ENCODE measurements around the gene RIC8A. TPM values are rescaled to one million over a fixed set of nuclear protein-coding genes. Genes with fewer than 3 reads are reported as not detected.
A peak's percentile ranks its signal among the peaks of the same experiment; 100 is the strongest.
"Not testable (repeated sequence)": the region's sequence is repeated elsewhere in the genome, so short reads cannot be mapped to it uniquely, and the experiment has no call there.

The RIC8A gene
- total and polyA plus RNA-seq, 4 donors, result 12.5 to 49.6 (median 34.5) TPM

- peak within 1 kb of the TSS; percentile 65 to 87 for H3K9ac ChIP-seq (ENCODE audit: low read depth in 1 of 2, low read length in 2 of 2)
- 1% methylated on average over 62 of the region's 62 CpGs for whole genome bisulfite sequencing
- DNase-seq (ENCODE audit: low spot score), result peak; percentile 86
- H3K27ac ChIP-seq (ENCODE audit: low read depth in 1 of 2, low read length in 2 of 2), result peak within 1 kb of the TSS; percentile 88 to 98
- peaks cover 3 to 26% (median 19%) of the 10 kb centered on the region in 4 donors for H3K4me1 ChIP-seq (ENCODE audit: control insufficient read depth in 4 of 4, insufficient read depth in 4 of 4, low read length in 3 of 4)
- H3K9me3 ChIP-seq (ENCODE audit: control insufficient read depth in 4 of 4, low read length in 3 of 4), result no peaks in the 10 kb centered on the region
- peak within 1 kb of the TSS; percentile 85 to 94 (median 85) for H3K4me3 ChIP-seq (ENCODE audit: low read depth in 1 of 3, low read length in 3 of 3)
- peaks cover 0 to 15% (median 9%) of the 10 kb centered on the region in 4 donors for H3K36me3 ChIP-seq (ENCODE audit: control insufficient read depth in 4 of 4, insufficient read depth in 3 of 4, low read depth in 1 of 4, low read length in 3 of 4)
- no peaks in the 10 kb centered on the region for H3K27me3 ChIP-seq (ENCODE audit: control insufficient read depth in 4 of 4, insufficient read depth in 4 of 4, low read length in 3 of 4)
- no peak for TF ChIP-seq HNF4A (conservative IDR thresholded peaks at IDR 0.05)
- TF ChIP-seq MAX (IDR thresholded peaks at IDR 0.05), result peak; percentile 1
- no peak for TF ChIP-seq NR2F2 (IDR thresholded peaks at IDR 0.05)
- no peak for TF ChIP-seq JUND (IDR thresholded peaks at IDR 0.05)
- peak; percentile 81 for TF ChIP-seq YY1 (IDR thresholded peaks at IDR 0.05)
- TF ChIP-seq REST (IDR thresholded peaks at IDR 0.05), result no peak
- peak in 1 of 2 donors; percentile 24 for TF ChIP-seq EGR1 (IDR thresholded peaks at IDR 0.05; ENCODE audit: low read depth in 2 of 2)
- no peak for TF ChIP-seq TAF1 (conservative IDR thresholded peaks at IDR 0.05)
- peak; percentile 78 to 96 for TF ChIP-seq GABPA (IDR thresholded peaks at IDR 0.05 in 1 of 2, conservative IDR thresholded peaks at IDR 0.05 in 1 of 2)
- TF ChIP-seq RXRA (IDR thresholded peaks at IDR 0.05), result no peak
- peak in 1 of 2 donors; percentile 12 for TF ChIP-seq RAD21 (IDR thresholded peaks at IDR 0.05)
- TF ChIP-seq FOXA1 (IDR thresholded peaks at IDR 0.05), result no peak
- TF ChIP-seq FOXA2 (IDR thresholded peaks at IDR 0.05), result no peak
- TF ChIP-seq SP1 (IDR thresholded peaks at IDR 0.05), result peak; percentile 27
- no peak for TF ChIP-seq ATF3 (IDR thresholded peaks at IDR 0.05)
- TF ChIP-seq HNF4G (IDR thresholded peaks at IDR 0.05), result no peak
Measured at GRCh38 chr11:236774-237767, 29.6 kb downstream of the RIC8A start, which contains the start of gene PSMD13. Gene PSMD13 (plus strand): TSS chr11:236976. CDS start chr11:237050, 74 bp downstream.

GRCh38 chr11:238346-238745 lies 30.8 kb downstream of the RIC8A start:
- H3K9ac ChIP-seq (ENCODE audit: low read depth in 1 of 2, low read length in 2 of 2); H3K4me3 ChIP-seq (ENCODE audit: low read depth in 1 of 3, low read length in 3 of 3); DNase-seq (ENCODE audit: low spot score); H3K27me3 ChIP-seq (ENCODE audit: control insufficient read depth in 4 of 4, insufficient read depth in 4 of 4, low read length in 3 of 4); H3K9me3 ChIP-seq (ENCODE audit: control insufficient read depth in 4 of 4, low read length in 3 of 4); H3K27ac ChIP-seq (ENCODE audit: low read depth in 1 of 2, low read length in 2 of 2): not testable (repeated sequence)
- Histone ChIP-seq H3K4me1 (ENCODE audit: control insufficient read depth in 4 of 4, insufficient read depth in 4 of 4, low read length in 3 of 4) (peaks cover 3 to 26% (median 19%) of the 10 kb centered on the region in 4 donors), H3K36me3 (ENCODE audit: control insufficient read depth in 4 of 4, insufficient read depth in 3 of 4, low read depth in 1 of 4, low read length in 3 of 4) (peaks cover 0 to 18% (median 6%) of the 10 kb centered on the region in 4 donors)
- WGBS, result 90% methylated on average over 7 of the region's 7 CpGs

Data from liver (tissue), 9 donors.